Peyer's patch (tissue), 4 donors: ENCODE results near the gene PDCD1. TPM values are rescaled to one million over a fixed set of nuclear protein-coding genes. Genes with fewer than 3 reads are reported as not detected.
A peak's percentile ranks its signal among the peaks of the same experiment; 100 is the strongest.

ENCODE experiments used
- DNase-seq, 3 donors: peaks; one replicate each; pipeline ENCODE4 v3.0.0-alpha.2; 2017 to 2019
- H3K27ac ChIP-seq, 4 donors: fragments of 200-600 bp; sonication (generic); one replicate each; pipeline ENCODE4 v1.5.1; 2016 to 2019
- H3K27me3 ChIP-seq, 2 donors: fragments of 200-600 bp; sonication (generic); one replicate each; pipeline ENCODE4 v1.5.1; 2019
- H3K36me3 ChIP-seq, 3 donors: fragments of 200-600 bp; sonication (generic); one replicate each; pipeline ENCODE4 v1.5.1; 2016 to 2019
- H3K4me1 ChIP-seq, 4 donors: fragments of 200-600 bp; sonication (generic); one replicate each; pipeline ENCODE4 v1.5.1; 2016 to 2019
- H3K4me3 ChIP-seq, 4 donors: fragments of 200-600 bp; sonication (generic); 1 replicate in 3 of 4; 2 replicates in 1 of 4; pipeline ENCODE4 v1.5.1; 2016 to 2019; ENCODE audit warnings: mild to moderate bottlenecking in 1 of 4
- H3K9me3 ChIP-seq, 4 donors: fragments of 200-600 bp; sonication (generic); one replicate each; pipeline ENCODE4 v1.5.1; 2016 to 2019; ENCODE audit warnings: mild to moderate bottlenecking in 1 of 4
- CTCF ChIP-seq, 6 experiments: fragments of 450-650 bp in 4 of 6; fragments of 200-600 bp in 2 of 6; sonication (generic) in 1 of 6; IDR thresholded peaks; one replicate each; pipeline ENCODE4 v1.5.1; 2017 to 2019; ENCODE audit warnings: antibody characterized with exemption in 6 of 6, mild to moderate bottlenecking in 3 of 6, moderate library complexity in 1 of 6
- POLR2A ChIP-seq, 2 donors: fragments of 450-650 bp; IDR thresholded peaks; one replicate each; pipeline ENCODE4 v1.5.1; 2017; ENCODE audit warnings: antibody characterized with exemption in 2 of 2, mild to moderate bottlenecking in 2 of 2, moderate library complexity in 2 of 2
- total RNA-seq, 4 donors: library from RNA; depleted of rRNA; stranded (reverse); fragments of >200 nt; gene quantifications; one replicate each; pipeline ENCODE4 v1.1.0, GENCODE V29; 2016

Gene PDCD1
- total RNA-seq, 4 donors from 2014 or later, result 1.6 to 2.7 TPM; not detected in 2

GRCh38 chr2:241895712-241896641, 37.3 kb upstream of the PDCD1 start:
- TF ChIP-seq POLR2A (IDR thresholded peaks at IDR 0.05) (no peak), CTCF (IDR thresholded peaks at IDR 0.05) (no peak)
- no peaks in the 10 kb centered on the region for H3K9me3 ChIP-seq
- no peaks in the 10 kb centered on the region for H3K27me3 ChIP-seq
- peak in 2 of 3 donors; percentile 44 to 57 for DNase-seq
- H3K4me3 ChIP-seq, result no peak overlapping the region
- H3K4me1 ChIP-seq, result no peaks in the 10 kb centered on the region
- H3K27ac ChIP-seq, result peak overlapping the region in 1 of 4 donors; percentile 43
- no peaks in the 10 kb centered on the region for H3K36me3 ChIP-seq

GRCh38 chr2:241895427-241895711, 36.7 kb upstream of the PDCD1 start:
- TF ChIP-seq CTCF (IDR thresholded peaks at IDR 0.05) (no peak), POLR2A (IDR thresholded peaks at IDR 0.05) (no peak)
- Histone ChIP-seq H3K4me3 (no peak overlapping the region), H3K27ac (no peak overlapping the region), H3K27me3 (no peaks in the 10 kb centered on the region), H3K9me3 (no peaks in the 10 kb centered on the region), H3K4me1 (no peaks in the 10 kb centered on the region), H3K36me3 (no peaks in the 10 kb centered on the region)
- peak in 1 of 3 donors; percentile 34 for DNase-seq

GRCh38 chr2:241894681-241895426, 36.2 kb upstream of the PDCD1 start:
- no peak overlapping the region for H3K4me3 ChIP-seq
- no peak overlapping the region for H3K27ac ChIP-seq
- peak in 2 of 3 donors; percentile 40 to 43 for DNase-seq
- no peaks in the 10 kb centered on the region for H3K27me3 ChIP-seq
- no peaks in the 10 kb centered on the region for H3K4me1 ChIP-seq
- TF ChIP-seq CTCF (IDR thresholded peaks at IDR 0.05), result no peak
- TF ChIP-seq POLR2A (IDR thresholded peaks at IDR 0.05), result no peak
- H3K36me3 ChIP-seq, result no peaks in the 10 kb centered on the region
- H3K9me3 ChIP-seq, result no peaks in the 10 kb centered on the region

- no peak overlapping the region for H3K4me3 ChIP-seq
- H3K27me3 ChIP-seq, result no peaks in the 10 kb centered on the region
- no peaks in the 10 kb centered on the region for H3K36me3 ChIP-seq
- TF ChIP-seq POLR2A (IDR thresholded peaks at IDR 0.05) (no peak), CTCF (IDR thresholded peaks at IDR 0.05) (no peak)
- no peaks in the 10 kb centered on the region for H3K4me1 ChIP-seq
- DNase-seq, result peak in 2 of 3 donors; percentile 38 to 41
- no peak overlapping the region for H3K27ac ChIP-seq
- H3K9me3 ChIP-seq, result no peaks in the 10 kb centered on the region
These were observed 35.5 kb upstream of the PDCD1 start for GRCh38 chr2:241894056-241894641.

GRCh38 chr2:241893265-241893664, 34.6 kb upstream of the PDCD1 start:
- Histone ChIP-seq H3K4me1 (no peaks in the 10 kb centered on the region), H3K9me3 (no peaks in the 10 kb centered on the region), H3K4me3 (no peak overlapping the region), H3K27ac (no peak overlapping the region), H3K27me3 (no peaks in the 10 kb centered on the region), H3K36me3 (no peaks in the 10 kb centered on the region)
- DNase-seq, result peak in 2 of 3 donors; percentile 19 to 38
- TF ChIP-seq POLR2A (IDR thresholded peaks at IDR 0.05), result no peak
- no peak for TF ChIP-seq CTCF (IDR thresholded peaks at IDR 0.05)
